Hepatic stellate cell (primary cell): ENCODE measurements around the gene C12orf60.

Experiments
- DNase-seq: peaks from one replicate; pipeline ENCODE4 v3.0.0; 2011; ENCODE audit warnings: low spot score

C12orf60 gene

DNA sequence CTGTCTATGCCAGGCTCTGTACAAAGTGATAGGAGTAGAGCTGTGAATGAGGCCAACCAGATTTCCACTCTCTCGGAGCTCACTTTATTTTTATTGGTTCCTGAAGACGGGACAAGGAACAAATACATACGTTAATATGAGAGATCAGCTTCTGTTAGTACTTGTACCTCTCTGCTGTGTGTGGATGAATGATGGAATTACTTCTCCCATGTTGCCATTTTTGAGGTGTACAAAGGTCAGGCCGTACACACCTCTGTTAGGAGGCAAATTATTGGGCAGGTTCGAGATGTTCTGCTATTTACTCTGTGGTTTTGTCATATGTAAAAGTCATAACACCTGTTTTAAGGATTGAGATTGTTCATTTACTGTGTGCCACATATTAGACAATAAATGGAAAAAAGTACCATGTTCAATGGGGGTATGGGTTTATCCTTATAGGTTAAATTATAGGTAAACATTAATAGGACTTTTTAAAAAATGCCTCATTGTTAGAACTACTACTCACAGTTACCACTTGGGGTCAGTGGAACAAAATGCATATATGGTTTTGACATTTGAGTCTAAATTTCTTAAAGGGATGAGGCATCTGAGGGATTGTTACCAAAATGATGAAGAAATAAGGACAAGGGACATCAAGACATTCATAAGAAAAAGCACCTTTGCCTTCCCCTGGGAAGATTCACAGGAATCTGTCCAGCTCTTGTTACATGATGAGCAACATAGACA, 27.1 kb upstream of the C12orf60 start:
- DNase-seq: peak; percentile 29

DNA sequence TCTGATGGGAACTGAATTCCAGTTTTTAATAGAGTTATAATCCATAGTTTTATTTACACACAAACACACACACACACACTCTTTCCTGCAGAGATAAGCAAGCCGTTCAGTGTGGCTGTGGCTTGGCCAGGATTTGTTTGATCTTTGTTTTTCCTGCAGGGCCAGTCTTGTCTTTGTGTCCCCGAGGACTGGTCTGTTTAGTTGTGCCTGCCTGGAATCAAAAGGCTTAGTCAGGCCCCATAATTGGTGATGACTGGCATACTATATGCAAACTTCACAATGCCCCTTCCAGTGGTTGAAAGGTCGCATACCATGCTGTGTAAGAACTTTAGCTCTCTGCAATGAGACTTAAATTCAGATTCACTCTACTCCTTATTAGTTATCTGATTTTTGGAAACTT, 26.2 kb upstream of the C12orf60 start:
- no peak for DNase-seq

DNA sequence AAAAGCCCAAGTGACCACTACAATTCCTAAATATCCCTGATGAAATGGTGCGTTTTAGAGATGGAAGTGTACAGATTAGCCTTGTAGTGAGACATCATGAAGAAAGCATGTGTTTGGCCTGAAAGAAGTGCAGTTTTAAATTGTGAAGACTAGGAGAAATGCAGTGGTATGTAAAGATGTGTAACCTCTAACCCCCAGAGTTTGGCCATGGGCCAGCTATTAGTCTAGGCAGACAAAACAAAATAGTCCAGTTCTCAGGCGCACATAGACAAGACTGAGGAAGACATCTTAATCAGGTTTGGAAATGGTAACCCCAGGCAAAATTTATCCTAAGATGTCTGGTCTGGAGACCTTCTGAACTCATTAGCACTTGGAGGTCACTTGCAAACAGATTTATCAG, 23.6 kb upstream of the C12orf60 start:
- DNase-seq: no peak

DNA sequence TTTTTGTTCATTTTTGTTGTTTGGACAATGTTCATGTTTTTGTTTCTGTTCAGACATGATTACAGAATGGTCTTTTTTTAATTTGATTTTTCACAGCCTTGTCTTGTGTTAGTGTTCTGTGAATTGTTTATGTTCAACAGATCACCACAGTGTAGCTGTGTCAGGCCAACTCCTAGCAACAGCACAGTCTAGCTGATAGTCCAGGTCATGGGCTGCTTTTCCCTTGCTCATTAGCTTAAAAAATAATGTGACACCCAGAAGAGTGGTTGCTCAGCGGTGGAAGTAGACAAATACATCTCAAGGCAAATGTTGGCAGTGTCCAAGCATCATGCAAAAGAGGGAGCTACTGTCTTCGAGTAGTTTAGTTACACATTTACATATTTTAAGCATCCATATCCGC, 22.6 kb upstream of the C12orf60 start:
- no peak for DNase-seq

DNA sequence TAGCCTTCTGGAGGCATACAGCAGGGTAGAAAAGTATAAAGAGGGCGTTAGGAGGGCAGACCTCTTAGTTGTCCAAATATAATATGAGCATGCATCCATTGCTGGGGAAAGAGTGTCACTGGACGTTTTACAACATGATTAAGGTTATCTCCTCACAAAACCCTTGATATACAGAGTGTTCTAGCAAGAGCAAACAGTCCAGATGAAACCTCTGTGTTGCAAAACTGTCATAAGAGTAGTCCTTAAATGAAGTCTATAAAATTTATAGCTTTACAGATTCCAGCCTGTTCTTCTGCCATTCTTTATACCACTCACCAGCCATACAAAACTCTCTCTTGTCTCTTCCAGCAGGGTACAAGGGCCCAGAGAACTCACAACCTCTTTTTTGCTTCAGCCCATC, 21.9 kb upstream of the C12orf60 start:
- DNase-seq: no peak

DNA sequence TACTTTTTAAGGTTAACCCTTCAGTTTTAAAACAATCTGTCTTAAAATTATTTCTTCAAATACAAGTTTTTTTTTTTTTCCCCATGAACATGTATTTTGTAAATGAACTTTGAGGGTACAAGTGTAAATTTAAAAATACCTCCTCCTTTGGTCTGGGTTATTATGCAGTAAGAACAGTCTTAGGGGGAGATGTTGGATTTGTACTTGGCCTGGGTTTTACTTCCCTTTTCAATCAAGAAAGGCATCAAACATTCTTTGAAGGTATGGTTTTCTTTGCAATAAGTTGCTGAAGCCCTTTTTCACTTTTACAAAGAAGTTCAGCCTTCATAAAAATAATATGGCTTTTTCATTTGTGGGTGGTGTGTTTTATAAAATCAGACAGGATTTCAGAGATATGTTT, 20.7 kb upstream of the C12orf60 start:
- no peak for DNase-seq

DNA sequence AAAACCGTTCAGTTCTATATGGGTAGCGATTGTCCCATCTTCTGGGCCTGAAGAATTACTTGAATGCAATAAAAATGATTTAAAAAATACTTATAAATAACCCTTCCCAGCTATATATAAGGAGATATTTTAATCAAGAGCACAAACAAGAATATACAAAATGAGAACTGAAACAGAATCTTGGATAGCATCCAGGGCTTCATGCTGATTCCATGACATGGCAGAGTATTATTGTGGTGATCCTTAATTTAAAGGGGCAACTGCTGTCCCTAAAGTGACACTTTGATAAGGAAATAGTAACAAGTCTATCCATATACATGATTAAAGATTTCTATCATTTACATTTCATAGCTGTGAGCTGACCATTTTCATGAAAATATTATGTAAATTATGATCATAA, 19.0 kb upstream of the C12orf60 start:
- DNase-seq: no peak

DNA sequence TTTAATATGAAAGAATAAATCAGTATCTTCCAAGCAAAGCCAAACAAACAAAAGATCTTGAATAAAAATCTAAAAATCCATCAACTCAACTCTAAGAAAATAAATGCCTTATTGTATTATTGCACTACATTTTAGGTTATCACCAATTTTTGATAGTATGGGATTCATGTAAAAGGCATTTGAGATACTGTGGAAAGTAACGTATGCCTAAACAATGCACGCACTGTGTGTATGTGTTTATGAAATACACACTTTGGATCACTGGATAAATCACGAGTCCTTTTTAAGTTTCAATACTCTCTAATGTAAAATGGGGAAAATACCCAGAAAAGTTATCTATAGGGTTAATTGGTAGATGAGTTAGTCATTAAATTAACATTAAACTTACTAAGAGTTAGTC, 17.9 kb upstream of the C12orf60 start:
- no peak for DNase-seq

DNA sequence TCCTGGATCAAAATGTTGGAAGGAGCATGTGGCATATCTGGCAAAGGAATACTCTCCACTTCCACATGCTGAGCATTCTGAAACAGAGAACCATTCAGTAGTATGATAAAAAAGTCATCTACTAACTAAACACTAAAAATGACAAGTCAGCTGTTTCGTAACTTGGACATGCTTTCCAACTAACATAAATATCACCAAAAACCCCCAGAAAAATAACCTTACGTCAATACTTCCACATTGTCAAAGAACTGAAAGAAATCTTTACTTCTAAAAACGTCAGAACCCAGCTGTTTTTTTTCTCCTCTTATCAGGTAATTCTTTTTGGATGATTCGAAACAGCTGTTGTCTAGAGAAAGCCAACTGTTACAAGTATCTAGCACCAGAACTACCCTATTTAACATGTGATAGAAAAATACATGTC, 8.4 kb upstream of the C12orf60 start:
- DNase-seq: no peak

DNA sequence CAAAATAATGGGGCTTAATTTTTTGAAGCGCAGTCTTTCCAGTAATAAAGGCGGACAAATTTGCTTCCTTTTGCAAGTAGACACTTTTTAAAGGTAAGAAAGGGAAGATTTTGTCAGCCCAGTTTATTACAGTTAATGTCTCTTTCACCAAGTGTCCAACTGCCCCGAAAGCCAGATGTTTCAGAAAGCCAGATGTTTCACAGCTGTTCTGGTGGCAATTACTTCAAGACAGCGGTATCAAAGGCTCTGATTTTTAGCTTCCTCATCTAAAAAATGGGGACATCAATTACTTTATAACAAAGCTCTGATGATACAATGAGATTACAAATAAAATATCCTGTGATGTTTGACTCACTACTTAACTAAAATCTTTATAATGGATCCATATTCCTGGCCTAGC, 1.2 kb upstream of the C12orf60 start:
- no peak for DNase-seq

DNA sequence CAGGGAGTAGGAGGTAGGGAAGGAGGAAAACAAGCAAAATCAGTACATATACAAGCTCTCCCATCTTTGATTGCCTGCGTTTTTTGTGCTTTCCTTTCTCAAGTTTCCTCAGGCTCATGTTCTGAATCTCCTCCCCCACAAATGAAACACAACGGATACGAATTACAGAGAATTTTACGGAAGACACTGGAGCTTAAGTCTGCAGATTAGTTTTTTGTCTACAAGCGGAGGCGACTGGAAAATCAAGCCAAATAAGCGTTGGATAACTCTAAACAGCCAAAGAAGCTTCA, 804 bp upstream of the C12orf60 start:
- DNase-seq: no peak

DNA sequence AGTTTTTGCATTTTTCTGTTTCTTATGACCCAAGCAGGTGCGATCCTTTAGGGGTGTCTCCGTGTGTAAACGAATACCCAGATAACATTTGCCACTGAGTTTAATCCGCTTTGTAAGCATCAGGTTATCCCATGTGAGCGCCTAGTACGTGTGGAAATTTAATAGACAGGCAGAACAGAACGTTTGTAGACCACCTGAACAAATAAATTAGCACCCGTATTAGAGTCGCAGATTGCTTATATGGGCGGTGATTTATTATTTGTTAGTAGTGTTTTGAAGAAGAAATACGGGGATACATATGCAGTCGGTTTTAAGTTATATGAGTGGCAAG, 325 bp downstream of the C12orf60 start:
- no peak for DNase-seq

DNA sequence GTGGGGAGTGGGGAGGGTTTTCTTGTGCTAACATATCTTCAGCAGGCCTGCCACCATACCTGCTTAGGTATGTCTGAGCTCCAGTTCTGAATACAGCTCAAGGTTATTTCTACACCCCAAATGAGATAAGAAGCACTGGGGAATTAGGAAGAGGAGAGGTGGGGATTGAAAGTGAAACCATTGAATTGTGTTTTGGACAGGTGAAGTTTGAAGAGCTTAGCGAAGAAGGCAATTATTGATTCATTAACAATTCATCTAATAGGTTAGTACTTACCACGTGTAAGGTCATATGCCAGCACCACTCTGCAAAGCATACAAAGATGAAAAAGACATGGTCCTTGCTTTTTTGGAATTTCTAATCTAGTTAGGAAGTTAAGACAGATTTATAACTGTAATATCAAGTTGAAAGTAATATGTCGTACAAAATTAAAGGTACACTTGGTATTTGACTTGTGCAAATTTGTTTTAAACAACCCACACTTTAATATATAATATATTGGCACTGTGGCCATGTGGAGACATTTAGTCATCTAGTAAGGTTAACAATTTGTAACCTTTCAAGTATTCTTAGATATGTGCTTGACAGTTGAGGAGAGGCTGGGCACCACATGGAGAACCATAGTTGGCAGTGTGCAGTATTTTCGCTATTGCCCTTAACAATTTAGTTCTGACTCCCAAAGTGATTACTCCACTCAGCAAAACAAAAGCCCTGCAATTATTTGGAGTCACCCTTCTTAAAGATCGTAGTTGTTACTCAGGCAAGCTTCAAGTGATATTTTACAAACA, 6.9 kb downstream of the C12orf60 start:
- DNase-seq: no peak

DNA sequence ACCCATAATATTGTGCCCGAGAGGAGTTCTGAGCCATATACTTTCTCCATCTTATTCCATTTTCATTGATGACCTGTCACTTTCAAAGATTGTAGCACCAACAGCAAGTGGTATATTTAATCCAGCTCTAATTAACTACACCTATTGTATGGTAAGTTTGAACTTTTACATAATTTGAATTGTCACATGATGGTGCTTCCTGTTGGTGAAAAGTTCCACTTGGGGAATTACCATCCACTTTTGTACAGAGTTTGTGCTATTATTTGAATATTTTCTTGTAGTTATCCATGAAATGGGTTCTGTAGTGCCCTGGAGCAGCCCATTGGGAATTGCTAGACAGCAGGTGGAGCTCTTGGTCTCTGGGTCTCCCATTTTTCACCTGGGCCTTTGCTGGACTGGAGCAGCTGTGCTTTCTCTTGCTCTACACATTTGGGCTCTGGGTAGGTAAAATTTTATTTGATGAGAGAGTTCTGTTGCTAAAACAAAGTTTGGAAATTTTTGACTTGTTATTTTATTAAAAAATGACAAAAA, 7.5 kb downstream of the C12orf60 start:
- DNase-seq: no peak

DNA sequence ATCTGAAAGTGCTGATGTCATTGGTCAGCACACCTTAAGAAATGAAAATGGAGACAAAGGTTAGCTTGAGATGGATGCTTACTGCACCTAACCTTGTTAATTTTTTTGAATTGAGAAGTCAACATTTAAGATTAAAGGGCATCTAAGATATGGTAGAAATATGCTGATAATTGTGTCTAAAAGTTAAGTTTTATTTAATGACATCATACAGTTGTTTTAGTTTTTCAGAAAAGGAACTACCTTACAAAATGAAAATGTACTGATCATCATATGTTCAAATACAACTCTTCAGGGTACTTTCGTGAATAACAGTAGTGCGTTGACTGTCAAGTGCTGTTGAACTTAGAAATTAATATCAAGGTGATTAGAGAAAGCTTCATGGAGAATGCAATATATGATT, 8.0 kb downstream of the C12orf60 start:
- DNase-seq: no peak

DNA sequence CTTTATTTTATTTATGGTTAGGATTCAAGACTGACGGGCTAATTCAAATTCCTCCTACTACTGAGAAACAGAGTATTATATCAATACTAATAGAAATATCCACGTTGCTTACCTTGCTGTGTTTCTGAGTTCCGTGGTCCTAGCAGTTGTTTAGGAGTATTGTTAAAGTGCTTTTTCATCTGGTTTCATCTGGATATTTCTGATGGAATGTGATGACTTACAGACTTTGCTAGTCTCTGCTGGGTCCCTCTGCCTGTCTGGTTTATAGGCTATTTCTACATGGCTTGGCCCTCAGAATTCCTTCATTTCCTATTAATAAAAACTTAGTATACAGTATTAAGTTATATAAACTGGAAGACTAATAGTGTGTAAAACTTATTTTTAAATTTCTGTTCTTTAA, 10.5 kb downstream of the C12orf60 start, which contains the start of gene SMCO3:
TSS of gene SMCO3 (minus strand) at position 169 of the 400 bp plus-strand sequence. CDS start 7,502 bp downstream, outside the sequence.
- DNase-seq: no peak

DNA sequence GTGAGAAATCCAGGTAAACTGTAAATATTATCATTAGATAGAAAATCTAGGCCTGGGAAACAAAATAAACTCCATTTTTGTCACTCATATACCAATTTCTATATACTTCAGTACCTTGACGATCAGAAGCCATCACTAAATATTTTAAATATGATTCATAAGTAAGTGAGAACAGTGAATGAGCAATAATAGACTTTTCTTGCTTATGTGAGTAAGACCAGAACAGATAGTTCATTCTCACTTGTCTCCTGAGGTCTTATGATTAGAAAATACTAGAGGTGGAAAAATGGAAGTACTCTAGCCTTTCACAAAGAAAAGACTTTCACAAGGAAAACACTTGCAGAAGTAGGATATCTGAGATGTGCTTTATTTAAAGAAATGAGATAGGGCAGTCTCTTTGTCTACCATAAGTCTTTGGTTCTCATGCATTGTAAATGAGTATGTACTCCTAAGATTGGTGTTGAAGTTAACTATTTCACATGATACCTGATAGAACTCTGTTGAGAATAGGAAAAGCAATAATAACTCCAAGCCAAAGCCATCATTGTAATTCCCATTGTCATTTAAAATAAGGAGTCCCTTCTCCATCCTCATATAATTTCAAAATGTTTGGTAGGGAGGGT, 20.7 kb downstream of the C12orf60 start:
- DNase-seq: no peak

DNA sequence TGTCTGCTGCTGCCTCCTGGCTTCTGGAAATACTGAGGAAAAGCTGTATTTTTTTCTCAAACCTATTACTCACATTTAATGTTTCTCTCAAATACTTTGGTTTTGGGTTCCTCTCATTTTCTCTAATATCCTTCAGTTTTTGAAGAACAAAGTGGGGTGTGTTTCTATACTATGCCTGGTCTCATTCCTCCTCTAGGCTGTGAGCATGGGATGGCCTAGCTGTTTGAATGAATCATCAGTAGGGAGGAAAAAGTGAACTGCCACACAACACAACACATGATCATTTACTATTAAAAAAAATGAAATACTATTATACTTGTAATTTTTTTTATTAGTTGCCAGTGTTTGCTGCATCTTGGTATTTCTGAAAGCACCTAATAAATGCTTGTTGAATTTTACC, 21.8 kb downstream of the C12orf60 start:
- DNase-seq: no peak

DNA sequence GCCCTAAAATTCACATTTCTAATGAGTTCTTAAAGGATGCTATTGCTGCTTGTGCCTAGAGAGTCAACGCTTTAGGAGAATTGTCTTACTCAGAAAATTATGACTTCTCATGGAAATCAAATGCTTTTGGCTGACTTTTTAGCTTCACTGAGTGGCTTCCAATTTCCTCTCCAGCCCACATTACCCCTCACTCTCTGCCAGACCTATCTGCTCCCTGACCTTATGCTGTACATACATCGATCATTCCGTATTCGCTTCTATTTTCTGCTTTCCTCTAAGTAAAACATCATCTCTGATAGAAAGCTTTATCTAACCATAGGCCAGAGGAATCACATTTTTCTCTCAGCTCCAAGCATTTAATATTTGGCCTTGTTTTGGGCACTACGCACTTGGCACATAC, 23.0 kb downstream of the C12orf60 start:
- DNase-seq: no peak

DNA sequence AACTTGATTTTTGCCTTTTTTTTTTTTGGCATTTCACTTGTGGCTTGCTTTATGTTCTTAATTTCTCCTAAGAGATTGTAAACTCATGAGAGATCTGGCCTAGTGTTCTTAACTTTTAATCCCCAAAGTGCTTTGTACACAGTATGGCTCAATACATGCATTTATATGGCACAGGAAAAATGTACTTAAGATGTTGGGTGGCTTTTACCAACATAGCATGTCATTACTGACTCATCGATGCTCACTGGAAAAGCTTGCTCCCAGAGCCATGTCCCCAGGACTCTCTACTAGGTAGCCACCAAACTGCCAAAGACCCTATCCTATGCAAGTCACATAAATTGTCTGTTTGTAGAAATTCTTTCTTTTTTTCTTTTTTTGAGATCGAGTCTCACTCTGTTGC, 23.6 kb downstream of the C12orf60 start:
- DNase-seq: no peak

DNA sequence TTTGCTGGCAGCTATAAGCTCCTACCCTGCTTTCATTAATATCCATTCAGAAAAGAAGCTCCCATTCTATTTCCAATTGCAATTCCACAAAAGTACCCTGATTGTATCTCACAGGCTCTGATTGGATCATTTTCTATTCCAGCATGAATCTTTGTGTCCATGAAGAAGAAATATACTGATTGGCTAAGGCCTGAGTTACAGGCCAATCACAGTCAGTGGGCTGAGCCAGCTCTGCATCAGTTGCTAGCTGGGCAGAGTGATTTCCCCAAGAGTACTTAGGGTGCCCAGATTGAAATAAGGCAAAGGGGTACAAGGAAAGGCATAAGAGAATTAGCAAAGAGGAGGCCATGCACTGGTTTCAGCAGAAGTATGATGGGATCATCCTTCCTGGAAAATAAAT, 25.4 kb downstream of the C12orf60 start:
- peak; percentile 22 for DNase-seq

DNA sequence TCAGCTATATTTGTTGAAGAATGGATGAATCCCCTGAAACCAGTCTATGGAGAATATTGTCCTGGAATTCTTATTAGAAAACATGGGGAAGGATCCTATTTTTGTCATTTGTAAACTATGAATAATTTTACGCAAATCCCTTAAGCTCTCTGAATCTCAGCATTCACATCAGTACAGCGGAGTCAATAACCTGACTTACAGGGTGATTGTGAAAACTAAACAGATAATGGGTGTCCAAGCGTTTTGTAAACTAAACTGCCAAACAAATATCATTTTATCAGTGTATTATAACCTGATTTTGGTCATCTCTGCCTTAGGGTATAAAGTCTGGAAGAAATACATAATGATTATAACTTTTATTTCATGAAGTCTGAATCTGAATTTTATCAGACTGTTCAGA, 29.9 kb downstream of the C12orf60 start:
- DNase-seq: no peak

DNA sequence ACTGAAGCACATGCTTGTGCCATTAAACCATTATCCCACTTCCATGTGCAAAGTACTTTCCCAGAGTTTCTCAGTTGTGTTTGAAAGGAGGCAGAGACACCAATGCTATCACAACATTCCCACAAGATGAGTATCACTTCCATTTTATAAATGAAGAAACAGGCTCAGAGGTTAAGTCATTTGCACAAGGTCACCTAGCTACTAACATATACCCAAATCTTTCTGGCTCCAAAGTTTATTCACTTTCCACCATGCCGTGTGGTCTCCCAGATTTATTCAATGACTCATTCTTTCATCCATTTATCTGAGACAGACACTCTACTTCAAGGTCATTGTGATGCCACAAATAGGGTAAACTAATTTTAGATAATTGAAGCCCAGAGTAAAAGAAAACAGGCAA, 30.5 kb downstream of the C12orf60 start:
- no peak for DNase-seq
